SK-N-SH treated with all-trans-retinoic acid at 6 μM for 48 hours (cell line): ENCODE measurements around the gene ARMC2.

Experiments
- BACH2 ChIP-seq: fragments of 250-450 bp; sonication (Bioruptor Pico); IDR thresholded peaks from 2 replicates; pipeline ENCODE4 v1.9.0; 2021; ENCODE audit warnings: mild to moderate bottlenecking, borderline replicate concordance
- CREB5 ChIP-seq: fragments of 250-450 bp; sonication (Bioruptor Pico); IDR thresholded peaks from 2 replicates; pipeline ENCODE4 v1.5.1; 2020; ENCODE audit warnings: low read depth, mild to moderate bottlenecking, moderate library complexity
- PATZ1 ChIP-seq: fragments of 250-450 bp; sonication (Bioruptor Pico); IDR thresholded peaks from 2 replicates; pipeline ENCODE4 v1.8.0; 2020; ENCODE audit warnings: mild to moderate bottlenecking, moderate library complexity, borderline replicate concordance
- PPARA ChIP-seq: fragments of 250-450 bp; sonication (Bioruptor Pico); IDR thresholded peaks from 2 replicates; pipeline ENCODE4 v1.5.0; 2020; ENCODE audit warnings: mild to moderate bottlenecking, borderline replicate concordance
- RARB ChIP-seq: fragments of 250-450 bp; sonication (Bioruptor Pico); IDR thresholded peaks from 2 replicates; pipeline ENCODE4 v1.8.0; 2021; ENCODE audit warnings: mild to moderate bottlenecking, moderate library complexity
- ZFP30 ChIP-seq: fragments of 450-650 bp; formaldehyde crosslinking; IDR thresholded peaks from 2 replicates; pipeline ENCODE4 v1.5.0; 2022; ENCODE audit warnings: mild to moderate bottlenecking, moderate library complexity

- TF ChIP-seq ZFP30 = no peak
- no peak for TF ChIP-seq CREB5 (CRISPR knock-in tag)
- TF ChIP-seq PATZ1 = no peak
- TF ChIP-seq PPARA (CRISPR knock-in tag) = no peak
- TF ChIP-seq BACH2 (CRISPR knock-in tag) = no peak
- TF ChIP-seq RARB (CRISPR knock-in tag) = no peak
Observed at GRCh38 chr6:108914235-108915022, 66.2 kb downstream of the ARMC2 start.
